GM21423 (cell line): ENCODE results near the gene TRIP13.
"Not testable (repeated sequence)": the region's sequence is repeated elsewhere in the genome, so short reads cannot be mapped to it uniquely, and the experiment has no call there.

ENCODE experiments used
- ATAC-seq: cut with Tn5 transposase; IDR thresholded peaks from one replicate; pipeline ENCODE4 v1.9.1; 2021; ENCODE audit warnings: mild to moderate bottlenecking, moderate library complexity; ENCODE audit not compliant: unreplicated experiment

The TRIP13 gene

DNA sequence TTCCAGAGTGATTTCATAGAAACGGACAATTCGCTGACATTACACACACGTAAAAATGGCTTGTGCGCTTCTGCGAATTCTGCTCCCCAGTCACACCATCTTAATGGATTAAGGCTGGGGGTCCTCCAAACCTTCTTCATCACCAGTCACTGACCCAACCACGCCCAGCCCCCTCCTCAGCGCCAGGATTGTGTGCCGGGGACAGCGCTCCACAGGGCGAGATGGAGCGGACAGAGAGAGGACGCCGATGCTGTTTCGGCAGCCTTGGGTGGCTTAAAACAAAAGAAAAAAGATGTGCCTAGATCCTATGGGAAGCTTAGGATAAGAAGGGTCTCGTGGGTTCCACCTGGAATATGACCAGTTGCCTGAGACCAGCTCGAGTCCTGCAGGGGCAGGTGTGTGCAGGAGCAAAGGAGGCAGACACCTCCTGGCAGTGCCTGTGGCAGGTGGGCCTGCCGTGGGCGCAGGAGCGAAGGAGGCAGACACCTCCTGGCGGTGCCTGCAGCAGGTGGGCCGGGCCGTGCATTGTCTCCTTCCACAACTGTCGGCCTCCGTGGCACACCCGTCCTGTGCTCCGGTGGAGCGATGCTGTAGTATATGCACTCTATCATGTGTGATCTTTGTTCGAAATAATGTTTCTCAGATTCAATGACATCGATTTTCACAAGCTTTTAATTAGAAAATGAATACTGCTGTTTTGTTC is 20.9 kb upstream of the TRIP13 start:
- no peak for ATAC-seq

GRCh38 chr5:872301-872700 is 20.4 kb upstream of the TRIP13 start:
- no peak for ATAC-seq

GRCh38 chr5:873328-873727 is 19.4 kb upstream of the TRIP13 start:
- ATAC-seq = no peak

- no peak for ATAC-seq
These were observed 16.8 kb upstream of the TRIP13 start for GRCh38 chr5:875931-876330.

GRCh38 chr5:876398-877365 is 16.0 kb upstream of the TRIP13 start:
- no peak for ATAC-seq

GRCh38 chr5:878125-878524 is 14.6 kb upstream of the TRIP13 start:
- no peak for ATAC-seq

GRCh38 chr5:878677-879076 is 14.0 kb upstream of the TRIP13 start:
- ATAC-seq = not testable (repeated sequence)

- no peak for ATAC-seq
These were observed 11.7 kb upstream of the TRIP13 start for GRCh38 chr5:880816-881550.

- no peak for ATAC-seq
These were observed 11.1 kb upstream of the TRIP13 start for GRCh38 chr5:881551-881935.

DNA sequence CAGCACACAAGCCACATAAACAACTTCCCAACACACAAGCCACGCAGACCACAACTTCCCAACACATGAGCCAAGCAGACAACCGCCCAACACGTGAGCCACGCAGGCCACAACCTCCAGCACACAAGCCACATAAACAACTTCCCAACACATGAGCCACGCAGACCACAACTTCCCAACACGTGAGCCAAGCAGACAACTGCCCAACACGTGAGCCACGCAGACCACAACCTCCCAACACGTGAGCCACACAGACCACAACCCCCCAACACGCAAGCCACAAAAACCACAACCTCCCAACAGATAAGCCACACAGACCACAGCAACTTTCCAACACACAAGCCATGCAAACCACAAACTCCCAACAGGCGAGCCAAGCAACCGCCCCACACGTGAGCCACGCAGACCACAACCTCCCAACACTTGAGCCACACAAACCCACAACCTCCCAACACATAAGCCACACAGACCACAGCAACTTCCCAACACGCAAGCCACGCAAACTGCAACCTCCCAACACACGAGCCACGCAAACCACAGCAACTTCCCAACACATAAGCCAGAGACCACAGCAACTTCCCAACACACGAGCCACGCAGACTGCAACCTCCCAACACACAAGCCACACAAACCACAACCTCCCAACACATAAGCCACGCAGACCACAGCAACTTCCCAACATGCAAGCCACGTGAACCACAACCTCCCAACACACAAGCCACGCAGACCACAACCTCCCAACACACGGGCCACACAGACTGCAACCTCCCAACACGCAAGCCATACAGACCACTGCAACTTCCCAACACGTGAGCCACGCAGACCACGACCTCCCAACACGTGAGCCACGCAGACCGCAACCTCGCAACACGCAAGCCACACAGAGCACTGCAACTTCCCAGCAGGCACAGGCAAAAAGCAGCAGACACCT is 10.2 kb upstream of the TRIP13 start:
- no peak for ATAC-seq

DNA sequence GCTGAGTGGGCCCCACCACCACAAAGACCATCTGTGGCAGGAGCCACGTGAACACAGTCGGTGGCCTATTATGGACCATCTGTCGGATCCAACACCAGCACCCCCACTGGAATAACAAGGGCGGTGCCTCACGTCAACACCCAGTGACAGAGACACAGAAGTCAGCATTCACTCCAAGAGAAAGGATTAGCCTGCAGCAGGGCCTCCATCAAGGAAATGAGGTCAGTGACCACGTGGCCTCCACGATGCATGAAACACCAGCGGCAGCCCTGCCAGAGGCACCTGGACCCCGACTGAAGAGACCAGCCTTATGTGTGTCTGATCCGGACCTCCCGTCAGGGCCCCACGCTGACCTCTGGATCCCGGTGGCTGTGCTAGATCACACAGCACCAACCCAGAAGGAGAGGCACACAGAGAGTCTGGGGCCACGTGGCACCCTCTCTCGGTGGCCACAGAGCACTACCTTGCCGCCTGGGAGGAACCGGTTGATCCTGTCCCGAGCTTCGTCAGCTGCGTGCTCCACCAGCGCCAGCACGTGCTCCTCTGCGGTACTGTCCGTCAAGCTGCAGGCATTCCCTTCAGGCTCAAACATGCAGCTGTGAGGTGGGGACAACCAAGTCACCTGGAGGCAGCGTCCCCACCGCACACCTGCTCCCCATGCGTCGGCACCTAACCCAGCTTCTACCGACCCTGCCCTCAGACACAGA is 9.1 kb upstream of the TRIP13 start:
- ATAC-seq = no peak

DNA sequence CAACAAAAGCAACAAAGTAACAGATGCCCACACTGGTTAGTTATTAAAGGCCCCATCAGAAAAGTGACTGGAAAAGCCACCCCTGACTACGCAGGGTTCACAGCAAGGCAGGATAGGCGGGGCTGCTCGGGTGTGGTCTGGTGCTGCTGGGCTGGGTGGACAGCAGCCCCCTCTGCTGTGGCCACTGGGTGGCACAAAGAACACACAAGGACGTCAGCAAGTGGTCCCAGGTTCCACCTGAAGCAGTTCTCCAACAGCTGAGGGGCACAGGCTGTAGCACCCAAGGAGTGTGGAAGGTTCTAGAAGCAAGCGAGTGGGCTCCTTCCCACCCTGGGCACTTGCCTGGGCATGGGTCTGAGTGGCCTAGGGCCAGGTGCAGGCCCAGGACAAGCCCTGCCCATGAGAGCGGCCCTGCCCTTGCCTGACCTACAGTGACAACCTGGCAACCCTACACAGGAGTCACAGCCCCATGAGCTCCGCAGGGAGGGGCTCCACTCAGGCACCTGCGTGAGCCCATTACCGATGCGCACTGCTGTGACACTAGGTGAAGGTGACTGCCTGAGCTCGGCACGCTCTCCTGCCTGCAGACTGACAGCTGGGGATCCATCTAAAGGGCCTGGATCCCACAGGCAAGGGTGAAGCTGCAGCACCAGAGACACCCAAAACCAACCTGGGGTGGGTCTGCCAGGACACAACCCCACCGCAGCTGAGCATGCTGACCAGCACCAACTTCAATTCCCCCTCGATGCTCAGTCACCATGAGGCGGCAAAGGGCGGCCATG is 8.1 kb upstream of the TRIP13 start:
- no peak for ATAC-seq

DNA sequence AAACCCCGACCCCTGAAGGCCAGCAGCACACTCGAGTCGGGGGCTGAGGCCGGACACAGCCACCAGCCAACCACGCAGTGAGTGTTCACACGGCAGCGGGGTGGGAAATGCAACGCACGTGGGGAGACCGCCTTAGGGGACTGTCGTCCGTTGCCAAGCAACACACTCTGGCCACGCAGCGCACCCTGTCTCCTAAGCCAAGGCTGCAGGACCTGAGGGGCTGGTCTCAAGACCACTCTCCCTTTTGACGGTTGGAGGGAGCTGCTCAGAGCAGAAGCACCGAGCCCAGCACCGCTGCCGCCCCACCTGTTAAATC is 7.6 kb upstream of the TRIP13 start:
- no peak for ATAC-seq

DNA sequence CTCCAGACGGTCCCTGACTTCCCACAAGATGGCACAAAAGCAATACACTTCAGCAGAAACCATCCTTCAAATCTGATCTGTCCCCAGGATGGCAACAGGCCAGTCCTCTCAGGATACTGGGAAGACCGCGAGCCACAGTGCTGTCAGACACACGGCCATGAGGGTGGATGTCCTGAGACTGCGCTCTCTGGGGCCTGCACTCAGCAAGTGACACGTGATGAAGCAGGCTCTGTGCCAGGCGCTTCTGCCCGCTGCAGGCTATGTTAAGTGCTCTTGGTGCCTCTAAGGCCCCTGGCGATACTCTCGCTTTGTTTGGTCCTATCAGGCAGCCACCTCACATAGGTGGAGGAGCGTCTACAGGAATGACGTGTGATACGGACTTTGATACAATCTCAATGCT is 7.2 kb upstream of the TRIP13 start:
- no peak for ATAC-seq

- ATAC-seq = no peak
These were observed 6.6 kb upstream of the TRIP13 start for GRCh38 chr5:886036-886435.

GRCh38 chr5:886716-887325 is 5.9 kb upstream of the TRIP13 start:
- ATAC-seq = no peak

- no peak for ATAC-seq
These were observed 4.6 kb upstream of the TRIP13 start for GRCh38 chr5:887947-888637.

DNA sequence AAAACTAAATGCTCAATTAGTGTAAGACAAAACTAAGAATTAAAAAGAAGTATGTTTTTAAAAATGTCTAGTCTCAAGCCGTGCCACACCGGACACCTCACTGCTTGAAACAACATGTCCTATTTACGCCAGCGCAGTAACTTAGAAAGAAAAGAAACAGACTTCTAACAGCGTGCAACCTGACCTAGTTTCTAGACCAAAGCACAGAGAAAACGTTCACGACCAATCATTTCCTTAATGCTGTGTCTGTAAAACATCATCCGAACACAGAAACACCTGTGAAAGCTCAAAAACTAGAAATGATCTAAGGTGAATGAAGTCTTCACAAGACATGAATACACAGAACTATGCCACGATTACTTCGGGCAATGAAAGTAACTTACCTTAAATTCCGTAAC is 4.0 kb upstream of the TRIP13 start:
- no peak for ATAC-seq
